Parietal lobe (tissue), 1 donor: ENCODE data around the gene ZNF575. TPM values are rescaled to one million over a fixed set of nuclear protein-coding genes. Genes with fewer than 3 reads are reported as not detected.

Source experiments
- total RNA-seq: library from RNA; depleted of rRNA; stranded (reverse); fragments of >200 nt; gene quantifications from one replicate; pipeline ENCODE4 v1.2.3, GENCODE V29; 2014

Gene ZNF575, protein sequence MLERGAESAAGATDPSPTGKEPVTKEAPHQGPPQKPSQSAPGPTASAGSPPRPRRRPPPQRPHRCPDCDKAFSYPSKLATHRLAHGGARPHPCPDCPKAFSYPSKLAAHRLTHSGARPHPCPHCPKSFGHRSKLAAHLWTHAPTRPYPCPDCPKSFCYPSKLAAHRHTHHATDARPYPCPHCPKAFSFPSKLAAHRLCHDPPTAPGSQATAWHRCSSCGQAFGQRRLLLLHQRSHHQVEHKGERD
- total RNA-seq = 0.94 TPM

DNA sequence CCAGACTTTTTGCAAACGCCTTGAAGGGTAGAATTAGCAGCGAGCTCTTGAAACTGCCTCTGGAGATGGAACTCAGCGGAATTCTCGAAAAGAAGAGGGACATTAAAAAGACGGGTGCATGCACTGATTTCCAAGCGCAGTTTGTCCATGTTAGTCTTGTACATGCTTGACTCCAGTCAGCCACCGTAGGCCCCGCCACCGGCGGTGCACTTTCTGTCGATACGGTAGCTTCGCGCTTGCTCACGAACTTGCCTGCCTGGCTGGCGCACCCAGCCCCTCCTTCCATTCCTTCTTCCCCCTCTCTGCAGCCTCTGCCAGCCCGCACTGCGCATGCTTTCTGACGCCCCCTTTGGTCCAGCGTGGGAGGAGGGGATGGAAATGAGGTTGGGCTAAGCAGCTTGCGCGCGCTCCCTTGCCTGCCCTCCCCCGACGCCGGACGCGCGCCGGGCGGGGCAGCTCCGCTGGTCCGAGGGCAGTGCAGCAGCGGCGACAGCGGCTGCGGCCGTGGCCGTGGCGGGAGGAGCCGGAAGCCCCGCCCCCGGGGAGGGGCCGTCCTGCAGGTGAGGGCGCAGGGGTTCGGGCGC, at the start of gene ZNF575:
TSS of gene ZNF575 (plus strand) at position 227 of the 584 bp plus-strand sequence. CDS start 1,235 bp downstream, outside the sequence.

GRCh38 chr19:43504426-43505185, 28.4 kb upstream of the ZNF575 start, which contains the start of gene PHLDB3:
Gene PHLDB3 (minus strand): TSS chr19:43504746. CDS start chr19:43504118, 628 bp downstream.

GRCh38 chr19:43526884-43527859, 5.8 kb upstream of the ZNF575 start, which contains the start of gene ETHE1:
Gene ETHE1 (minus strand): TSS chr19:43527201. CDS start chr19:43527177, 24 bp downstream.

DNA sequence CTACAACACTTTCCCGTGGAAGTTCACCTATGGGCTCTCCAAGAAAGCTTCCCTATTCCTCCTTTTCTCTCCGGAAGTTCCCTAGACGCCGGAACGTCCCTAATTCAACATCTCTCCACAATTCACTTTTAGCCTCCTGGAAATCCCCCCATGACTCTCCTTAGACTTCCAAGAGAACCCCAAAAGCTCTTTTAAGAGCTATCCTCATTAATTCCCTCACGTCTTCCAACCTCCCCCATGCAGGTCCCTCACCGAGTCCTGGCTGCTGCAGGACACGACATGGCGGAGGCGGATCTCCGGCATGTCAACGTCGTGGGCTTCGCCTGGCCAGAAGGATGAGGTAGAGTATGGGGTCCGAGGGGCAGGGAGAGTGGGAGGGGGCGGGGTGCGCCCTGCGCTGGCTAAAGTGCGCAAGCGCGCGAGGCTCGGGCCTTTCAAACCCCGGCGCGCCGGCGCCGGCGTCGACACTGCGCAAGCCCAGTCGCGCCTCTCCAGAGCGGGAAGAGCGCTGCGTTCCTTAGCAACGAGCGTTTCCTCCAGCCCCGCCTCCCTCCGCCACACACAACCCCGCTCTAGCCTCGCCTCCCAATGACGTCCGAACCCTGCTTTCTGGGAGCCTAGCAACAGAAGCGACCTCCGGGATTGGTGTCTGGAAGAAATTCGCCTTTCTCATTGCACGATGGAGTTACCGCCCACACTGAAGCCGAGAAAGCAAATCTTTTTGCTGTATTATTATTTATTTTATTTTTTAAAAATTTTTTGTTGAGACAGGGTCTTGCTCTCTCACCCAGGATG, 42.4 kb downstream of the ZNF575 start, which contains the start of the genes PINLYP and XRCC1:
TSS of gene PINLYP (plus strand) at position 646 of the 795 bp plus-strand sequence. CDS start 1,391 bp downstream, outside the sequence.
TSS of gene XRCC1 (minus strand) at position 372 of the 795 bp plus-strand sequence. CDS start at position 303, 69 bp downstream.

Other genes with a start within 250 kb of the ZNF575 start
- 0.31 TPM for gene CD177, start 179.5 kb upstream of the ZNF575 start, total RNA-seq
- not detected for gene TEX101, start 118.3 kb upstream of the ZNF575 start, total RNA-seq
- gene LYPD3, start 67.6 kb upstream of the ZNF575 start, total RNA-seq = not detected
- gene PHLDB3, start 28.4 kb upstream of the ZNF575 start, total RNA-seq = 3.4 TPM
- gene ETHE1, start 6.0 kb upstream of the ZNF575 start, total RNA-seq = 19.4 TPM
- gene XRCC1, start 42.3 kb downstream of the ZNF575 start, total RNA-seq = 17.8 TPM
- 14.4 TPM for gene PINLYP, start 42.6 kb downstream of the ZNF575 start, total RNA-seq
- 94.8 TPM for gene IRGQ, start 62.9 kb downstream of the ZNF575 start, total RNA-seq
- gene ZNF576, start 63.4 kb downstream of the ZNF575 start, total RNA-seq = 9.7 TPM
- gene SRRM5, start 78.9 kb downstream of the ZNF575 start, total RNA-seq = not detected
- gene ZNF428, start 86.4 kb downstream of the ZNF575 start, total RNA-seq = 132 TPM
- gene CADM4, start 106.7 kb downstream of the ZNF575 start, total RNA-seq = 89.8 TPM
- 4.7 TPM for gene PLAUR, start 137.0 kb downstream of the ZNF575 start, total RNA-seq
- not detected for gene IRGC, start 182.9 kb downstream of the ZNF575 start, total RNA-seq
- gene SMG9, start 221.8 kb downstream of the ZNF575 start, total RNA-seq = 18.5 TPM
- not detected for gene KCNN4, start 247.8 kb downstream of the ZNF575 start, total RNA-seq